ENCODE data around the gene DCUN1D2. TPM values are rescaled to one million over a fixed set of nuclear protein-coding genes. Genes with fewer than 3 reads are reported as not detected.

The DCUN1D2 gene
- total RNA-seq, 4 donors from 2014 or later = 13.6 to 32.5 (median 24.5) TPM

- WGBS = 100% methylated on average over 2 of the region's 15 CpGs
- intact Hi-C loops (cut with DNase I) = no loop called here
Measured at GRCh38 chr13:113415032-113415431, 75.5 kb downstream of the DCUN1D2 start.

GRCh38 chr13:113414335-113414734 lies 76.2 kb downstream of the DCUN1D2 start:
- Histone ChIP-seq H3K4me1 (peaks cover 32 to 50% (median 47%) of the 10 kb centered on the region in 4 donors), H3K27ac (replicated peaks in 1 of 4) (peak overlapping the region; percentile 81 to 87 (median 82)), H3K9me3 (no peaks in the 10 kb centered on the region), H3K27me3 (peaks cover 0 to 18% (median 0%) of the 10 kb centered on the region in 4 donors), H3K36me3 (no peaks in the 10 kb centered on the region), H3K4me3 (no peak overlapping the region)
- no peak for TF ChIP-seq POLR2AphosphoS5 (IDR thresholded peaks at IDR 0.05)
- TF ChIP-seq POLR2A (IDR thresholded peaks at IDR 0.05; ENCODE audit: low read depth) = no peak
- no peak for TF ChIP-seq CTCF (IDR thresholded peaks at IDR 0.05)
- no peak for TF ChIP-seq EP300 (IDR thresholded peaks at IDR 0.05)
- WGBS = 77% methylated on average over 8 of the region's 8 CpGs
- DNase-seq (ENCODE audit: extremely low spot score) = no peak
- intact Hi-C loops (cut with DNase I) = no loop called here

More at GRCh38 chr13:113415032-113415431, 75.5 kb downstream of the DCUN1D2 start:
- Histone ChIP-seq H3K36me3 (peaks cover 0 to 5% (median 0%) of the 10 kb centered on the region in 4 donors), H3K27me3 (peaks cover 0 to 13% (median 0%) of the 10 kb centered on the region in 4 donors), H3K27ac (replicated peaks in 1 of 4) (peak overlapping the region; percentile 81 to 87 (median 82)), H3K4me3 (no peak overlapping the region), H3K9me3 (no peaks in the 10 kb centered on the region), H3K4me1 (peaks cover 29 to 45% (median 43%) of the 10 kb centered on the region in 4 donors)
- DNase-seq (ENCODE audit: extremely low spot score) = no peak
- TF ChIP-seq POLR2A (IDR thresholded peaks at IDR 0.05; ENCODE audit: low read depth) (no peak), EP300 (IDR thresholded peaks at IDR 0.05) (no peak), CTCF (IDR thresholded peaks at IDR 0.05) (no peak), POLR2AphosphoS5 (IDR thresholded peaks at IDR 0.05) (no peak)

GRCh38 chr13:113413898-113414282 lies 76.6 kb downstream of the DCUN1D2 start:
- peak overlapping the region; percentile 81 to 87 (median 82) for H3K27ac ChIP-seq (replicated peaks in 1 of 4)
- intact Hi-C loops (cut with DNase I) = no loop called here
- 29% methylated on average over 1 of the region's 9 CpGs for WGBS

GRCh38 chr13:113413178-113413897 lies 77.2 kb downstream of the DCUN1D2 start:
- H3K36me3 ChIP-seq = no peaks in the 10 kb centered on the region
- no peaks in the 10 kb centered on the region for H3K9me3 ChIP-seq
- TF ChIP-seq POLR2AphosphoS5 (IDR thresholded peaks at IDR 0.05) (peak; percentile 29 to 73), EP300 (IDR thresholded peaks at IDR 0.05) (peak; percentile 56), CTCF (IDR thresholded peaks at IDR 0.05) (no peak), POLR2A (IDR thresholded peaks at IDR 0.05; ENCODE audit: low read depth) (no peak)
- H3K4me3 ChIP-seq = peak overlapping the region; percentile 18 to 44 (median 40)
- H3K4me1 ChIP-seq = peaks cover 32 to 52% (median 48%) of the 10 kb centered on the region in 4 donors
- H3K27me3 ChIP-seq = peaks cover 0 to 25% (median 0%) of the 10 kb centered on the region in 4 donors
- no peak for DNase-seq (ENCODE audit: extremely low spot score)
- intact Hi-C loops (cut with DNase I) = no loop called here
- WGBS = 82% methylated on average over 21 of the region's 32 CpGs
- H3K27ac ChIP-seq (replicated peaks in 1 of 4) = peak overlapping the region; percentile 81 to 87 (median 82)

More at GRCh38 chr13:113413898-113414282, 76.6 kb downstream of the DCUN1D2 start:
- no peaks in the 10 kb centered on the region for H3K36me3 ChIP-seq
- peaks cover 0 to 20% (median 0%) of the 10 kb centered on the region in 4 donors for H3K27me3 ChIP-seq
- H3K9me3 ChIP-seq = no peaks in the 10 kb centered on the region
- peak overlapping the region in 3 of 4 donors; percentile 18 to 44 (median 42) for H3K4me3 ChIP-seq
- TF ChIP-seq POLR2A (IDR thresholded peaks at IDR 0.05; ENCODE audit: low read depth) = no peak
- peak; percentile 25 to 30 for TF ChIP-seq POLR2AphosphoS5 (IDR thresholded peaks at IDR 0.05)
- no peak for TF ChIP-seq EP300 (IDR thresholded peaks at IDR 0.05)
- no peak for TF ChIP-seq CTCF (IDR thresholded peaks at IDR 0.05)
- H3K4me1 ChIP-seq = peaks cover 32 to 50% (median 47%) of the 10 kb centered on the region in 4 donors
- DNase-seq (ENCODE audit: extremely low spot score) = no peak

All from esophagus muscularis mucosa (tissue), 4 donors.